ENCODE data around the gene PLTP.
"Not testable (repeated sequence)": the region's sequence is repeated elsewhere in the genome, so short reads cannot be mapped to it uniquely, and the experiment has no call there.

The PLTP gene

GRCh38 chr20:45911486-45912343 is at the start of gene PLTP:
PLTP (minus strand) TSS chr20:45912155; CDS start chr20:45911452, 703 bp downstream.
- no peak for DNase-seq (ENCODE audit: low read depth)

GRCh38 chr20:45959956-45960630 is 48.1 kb upstream of the PLTP start:
- DNase-seq (ENCODE audit: low read depth) = no peak

- DNase-seq (ENCODE audit: low read depth) = no peak
These were observed 47.2 kb upstream of the PLTP start for GRCh38 chr20:45959126-45959525.

GRCh38 chr20:45958593-45958992 is 46.6 kb upstream of the PLTP start:
- no peak for DNase-seq (ENCODE audit: low read depth)

- no peak for DNase-seq (ENCODE audit: low read depth)
These were observed 45.3 kb upstream of the PLTP start for GRCh38 chr20:45957021-45957941.

GRCh38 chr20:45956326-45956725 is 44.4 kb upstream of the PLTP start:
- DNase-seq (ENCODE audit: low read depth) = not testable (repeated sequence)

- no peak for DNase-seq (ENCODE audit: low read depth)
These were observed 41.7 kb upstream of the PLTP start for GRCh38 chr20:45953672-45954071.

- no peak for DNase-seq (ENCODE audit: low read depth)
These were observed 40.9 kb upstream of the PLTP start for GRCh38 chr20:45952861-45953260.

GRCh38 chr20:45951925-45952834 is 40.2 kb upstream of the PLTP start:
- DNase-seq (ENCODE audit: low read depth) = no peak

GRCh38 chr20:45950330-45950646 is 38.3 kb upstream of the PLTP start:
- no peak for DNase-seq (ENCODE audit: low read depth)

GRCh38 chr20:45949542-45950329 is 37.8 kb upstream of the PLTP start:
- DNase-seq (ENCODE audit: low read depth) = no peak

GRCh38 chr20:45948742-45949541 is 37.0 kb upstream of the PLTP start:
- DNase-seq (ENCODE audit: low read depth) = no peak

GRCh38 chr20:45948261-45948733 is 36.3 kb upstream of the PLTP start:
- no peak for DNase-seq (ENCODE audit: low read depth)

- no peak for DNase-seq (ENCODE audit: low read depth)
These were observed 35.3 kb upstream of the PLTP start for GRCh38 chr20:45947110-45947866.

GRCh38 chr20:45946149-45946970 is 34.4 kb upstream of the PLTP start:
- peak; percentile 38 for DNase-seq (ENCODE audit: low read depth)

GRCh38 chr20:45945678-45946148 is 33.8 kb upstream of the PLTP start:
- no peak for DNase-seq (ENCODE audit: low read depth)

GRCh38 chr20:45944965-45945677 is 33.2 kb upstream of the PLTP start:
- no peak for DNase-seq (ENCODE audit: low read depth)

Measured in stimulated activated CD8-positive, alpha-beta memory T cell treated with anti-CD3 and anti-CD28 coated beads, Interleukin-12 subunit alpha, Interleukin-12 subunit beta, amount 100 ng/mL, for 1 hour (primary cell).